Left lung (tissue), 10 donors: ENCODE data around the gene AXL. TPM values are rescaled to one million over a fixed set of nuclear protein-coding genes. Genes with fewer than 3 reads are reported as not detected.

Source experiments
- ATAC-seq: fragments of 200-7000 bp; cut with Tn5 transposase; one replicate; pipeline ENCODE4 v1.9.1; 2020; ENCODE audit warnings: moderate library complexity
- DNase-seq, 4 donors: peaks; one replicate each; pipeline ENCODE4 v3.0.0-alpha.2; 2013 to 2020
- H3K27ac ChIP-seq, 2 donors: fragments of 200-600 bp; sonication (generic) in 1 of 2; one replicate each; pipeline versions ENCODE4 v1.5.0 to v1.8.0; 2020 to 2021
- H3K27me3 ChIP-seq, 2 donors: fragments of 200-600 bp; sonication (generic) in 1 of 2; one replicate each; pipeline versions ENCODE4 v1.5.0 to v1.8.0; 2020 to 2021
- H3K36me3 ChIP-seq, 2 donors: fragments of 200-600 bp; sonication (generic) in 1 of 2; one replicate each; pipeline versions ENCODE4 v1.5.0 to v1.8.0; 2020 to 2021
- H3K4me1 ChIP-seq, 2 donors: fragments of 200-600 bp; one replicate each; pipeline ENCODE4 v1.8.0; 2021
- H3K4me3 ChIP-seq, 2 donors: fragments of 200-600 bp; sonication (generic) in 1 of 2; one replicate each; pipeline versions ENCODE4 v1.5.0 to v1.8.0; 2020 to 2021; ENCODE audit warnings: mild to moderate bottlenecking in 1 of 2
- H3K9me3 ChIP-seq, 2 donors: fragments of 200-600 bp; sonication (generic) in 1 of 2; one replicate each; pipeline versions ENCODE4 v1.5.0 to v1.8.0; 2020 to 2021
- intact Hi-C, 2 donors: fragments of 100-400 bp; cut with DNase I; formaldehyde crosslinking; loops; one replicate each; pipeline versions ENCODE4 v1.11.2 to v1.14.2; 2022
- polyA plus RNA-seq, 6 donors: library from polyadenylated mRNA; unstranded; fragments of 120-200 nt; gene quantifications; one replicate each; pipeline ENCODE4 v1.2.1, GENCODE V29; 2013; ENCODE audit not compliant: insufficient read length in 6 of 6
- total RNA-seq, 2 donors: library from RNA; stranded (reverse); fragmentation: NEBNext Ultra II Directional; extraction: Animal tissue kit (Norgen Biotek cat#: 25700); gene quantifications; one replicate each; pipeline ENCODE4 v1.2.1, GENCODE V29; 2021
- TF ChIP-seq, protein P1 (sequence below), 2 donors: fragments of 200-600 bp; sonication (generic) in 1 of 2; IDR thresholded peaks; one replicate each; pipeline versions ENCODE4 v1.5.0 to v1.8.0; 2021; ENCODE audit warnings: antibody characterized with exemption in 2 of 2
- donor health status: DM: no; HTN: yes; CAD: no.
- donor health status: DM: no; HTN: no; CAD: no.

Gene AXL
- total and polyA plus RNA-seq, 8 donors: 30.4 to 48.2 (median 33.9) TPM

DNA sequence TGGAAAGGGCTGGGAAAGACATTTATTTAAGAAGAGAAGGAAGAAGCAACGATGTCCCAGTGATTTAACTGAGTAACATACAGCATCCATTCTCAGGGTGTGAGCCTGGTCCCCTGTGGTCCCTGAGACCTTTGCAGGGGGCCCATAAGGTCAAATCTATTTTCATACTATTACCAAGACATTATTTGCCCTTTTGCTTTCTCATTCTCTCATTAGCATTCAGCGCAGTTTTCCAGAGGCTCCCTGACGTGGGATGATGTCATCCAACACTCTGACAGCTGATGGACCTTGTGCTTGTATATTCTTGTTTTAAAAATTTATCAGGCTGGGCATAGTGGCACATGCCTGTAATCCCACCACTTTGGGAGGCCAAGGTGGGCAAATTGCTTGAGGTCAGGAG lies 26.8 kb downstream of the AXL start:
- Histone ChIP-seq H3K27me3 (no peaks in the 10 kb centered on the region), H3K4me3 (no peak overlapping the region), H3K9me3 (no peaks in the 10 kb centered on the region), H3K36me3 (peaks cover 0 to 11% of the 10 kb centered on the region in 2 donors), H3K4me1 (no peaks in the 10 kb centered on the region), H3K27ac (no peak overlapping the region)
- ATAC-seq: no peak
- DNase-seq: no peak
- intact Hi-C loops: no loop called here
- TF ChIP-seq, protein P1, sequence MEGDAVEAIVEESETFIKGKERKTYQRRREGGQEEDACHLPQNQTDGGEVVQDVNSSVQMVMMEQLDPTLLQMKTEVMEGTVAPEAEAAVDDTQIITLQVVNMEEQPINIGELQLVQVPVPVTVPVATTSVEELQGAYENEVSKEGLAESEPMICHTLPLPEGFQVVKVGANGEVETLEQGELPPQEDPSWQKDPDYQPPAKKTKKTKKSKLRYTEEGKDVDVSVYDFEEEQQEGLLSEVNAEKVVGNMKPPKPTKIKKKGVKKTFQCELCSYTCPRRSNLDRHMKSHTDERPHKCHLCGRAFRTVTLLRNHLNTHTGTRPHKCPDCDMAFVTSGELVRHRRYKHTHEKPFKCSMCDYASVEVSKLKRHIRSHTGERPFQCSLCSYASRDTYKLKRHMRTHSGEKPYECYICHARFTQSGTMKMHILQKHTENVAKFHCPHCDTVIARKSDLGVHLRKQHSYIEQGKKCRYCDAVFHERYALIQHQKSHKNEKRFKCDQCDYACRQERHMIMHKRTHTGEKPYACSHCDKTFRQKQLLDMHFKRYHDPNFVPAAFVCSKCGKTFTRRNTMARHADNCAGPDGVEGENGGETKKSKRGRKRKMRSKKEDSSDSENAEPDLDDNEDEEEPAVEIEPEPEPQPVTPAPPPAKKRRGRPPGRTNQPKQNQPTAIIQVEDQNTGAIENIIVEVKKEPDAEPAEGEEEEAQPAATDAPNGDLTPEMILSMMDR (IDR thresholded peaks at IDR 0.05): no peak

DNA sequence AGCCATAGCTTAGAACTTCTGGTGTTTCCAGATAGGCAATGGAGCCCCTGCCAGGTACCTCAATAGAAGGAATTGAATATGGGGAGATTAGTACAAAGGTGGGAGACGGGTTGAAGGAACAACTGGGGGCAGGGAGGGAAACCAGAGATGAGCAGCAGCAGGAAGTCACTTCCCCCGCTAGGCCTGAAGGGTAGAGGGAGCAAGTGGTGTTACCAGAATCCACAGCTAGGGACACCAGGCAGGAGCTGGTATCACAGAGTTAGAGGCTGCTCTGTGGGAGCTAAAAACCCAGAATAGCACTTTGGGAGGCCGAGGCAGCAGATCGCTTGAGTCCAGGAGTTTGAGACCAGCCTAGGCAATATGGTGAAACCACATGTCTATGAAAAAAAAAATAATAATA lies 29.9 kb downstream of the AXL start:
- no peak for ATAC-seq
- no peaks in the 10 kb centered on the region for H3K9me3 ChIP-seq
- no peaks in the 10 kb centered on the region for H3K27me3 ChIP-seq
- no peak overlapping the region for H3K4me3 ChIP-seq
- TF ChIP-seq, protein P1 (IDR thresholded peaks at IDR 0.05): no peak
- no peaks in the 10 kb centered on the region for H3K4me1 ChIP-seq
- intact Hi-C loops: no loop called here
- no peak overlapping the region for H3K27ac ChIP-seq
- peaks cover 0 to 20% of the 10 kb centered on the region in 2 donors for H3K36me3 ChIP-seq
- DNase-seq: no peak

DNA sequence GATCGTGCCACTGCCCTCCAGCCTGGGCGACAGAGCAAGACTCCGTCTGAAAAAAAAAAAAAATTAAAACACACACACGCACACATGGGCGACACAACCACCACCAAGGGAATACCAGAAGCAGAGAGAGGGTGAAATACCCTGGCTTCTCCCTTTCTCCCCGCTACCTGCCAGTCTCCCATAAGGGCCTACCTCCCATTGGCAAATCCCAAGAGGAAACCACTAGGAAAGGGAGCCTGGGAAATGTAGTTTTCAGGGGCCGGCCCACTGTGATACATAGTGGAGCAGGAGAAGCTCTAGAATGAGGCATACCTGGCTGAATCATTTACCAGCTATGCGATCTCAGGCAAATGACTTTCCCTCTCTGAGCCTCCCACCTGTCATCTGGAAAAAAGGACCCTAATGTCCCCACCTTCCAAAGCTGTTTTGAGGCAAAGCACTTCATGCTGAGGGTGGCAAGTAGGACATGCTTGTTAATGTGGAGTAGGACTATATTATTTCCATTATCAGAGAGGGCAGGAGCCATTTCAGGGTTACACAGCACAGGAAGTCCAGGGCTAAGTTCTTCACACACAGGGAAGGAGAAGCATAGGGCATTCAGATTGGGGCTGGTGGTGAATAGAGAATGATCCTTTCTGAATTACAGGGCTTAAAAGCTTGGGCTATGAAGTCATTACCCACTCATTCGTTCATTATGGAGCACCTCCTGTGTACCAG lies 30.8 kb downstream of the AXL start:
- Histone ChIP-seq H3K36me3 (peaks cover 0 to 20% of the 10 kb centered on the region in 2 donors), H3K4me1 (no peaks in the 10 kb centered on the region), H3K27ac (no peak overlapping the region), H3K4me3 (no peak overlapping the region), H3K27me3 (no peaks in the 10 kb centered on the region), H3K9me3 (no peaks in the 10 kb centered on the region)
- TF ChIP-seq, protein P1 (IDR thresholded peaks at IDR 0.05): no peak
- DNase-seq (no peak), ATAC-seq (no peak)
- intact Hi-C loops: no loop called here

DNA sequence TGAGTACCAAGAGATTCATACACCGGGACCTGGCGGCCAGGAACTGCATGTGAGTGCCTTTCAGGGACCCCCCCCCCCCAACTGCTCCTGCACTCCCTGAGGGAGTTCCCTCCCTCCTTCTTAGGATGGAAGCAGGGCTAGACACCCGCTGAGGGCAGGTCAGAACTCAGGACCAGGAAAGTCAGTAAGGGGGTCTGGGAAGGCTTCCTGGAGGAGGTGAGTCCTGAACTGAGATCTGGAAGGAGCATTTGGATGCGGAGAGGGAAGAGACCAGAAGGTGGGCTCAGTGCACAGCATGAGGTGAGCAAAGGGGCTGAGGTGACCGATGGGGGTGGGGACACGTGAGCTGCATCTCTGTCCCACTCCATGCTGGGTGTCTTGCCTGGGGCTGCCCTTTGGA lies 34.6 kb downstream of the AXL start:
- peaks cover 0 to 41% of the 10 kb centered on the region in 2 donors for H3K36me3 ChIP-seq
- H3K9me3 ChIP-seq: no peaks in the 10 kb centered on the region
- no peaks in the 10 kb centered on the region for H3K4me1 ChIP-seq
- TF ChIP-seq, protein P1 (IDR thresholded peaks at IDR 0.05): no peak
- no peaks in the 10 kb centered on the region for H3K27me3 ChIP-seq
- no peak for ATAC-seq
- intact Hi-C loops: no loop called here
- H3K27ac ChIP-seq: no peak overlapping the region
- DNase-seq: no peak
- H3K4me3 ChIP-seq: no peak overlapping the region

DNA sequence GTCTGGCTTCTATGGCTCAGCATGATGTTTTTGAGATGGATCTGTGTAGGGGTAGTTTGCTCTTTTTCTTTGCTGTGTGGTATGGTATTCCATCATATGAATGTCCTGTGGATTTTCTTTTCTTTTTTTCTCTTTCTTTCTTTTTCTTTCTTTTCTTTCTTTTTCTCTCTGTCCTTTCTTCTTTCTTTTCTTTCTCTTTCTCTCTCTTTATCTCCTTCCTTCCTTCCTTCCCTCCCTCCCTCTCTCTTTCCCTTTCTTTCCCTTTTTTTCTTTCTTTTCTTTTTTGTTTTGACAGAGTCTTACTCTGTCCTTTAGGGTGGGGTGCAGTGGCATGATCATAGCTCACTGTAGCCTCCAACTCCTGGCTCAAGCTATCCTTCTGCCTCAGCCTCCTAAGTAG lies 36.1 kb downstream of the AXL start:
- H3K4me1 ChIP-seq: no peaks in the 10 kb centered on the region
- peaks cover 0 to 44% of the 10 kb centered on the region in 2 donors for H3K36me3 ChIP-seq
- no peaks in the 10 kb centered on the region for H3K9me3 ChIP-seq
- no peak overlapping the region for H3K27ac ChIP-seq
- intact Hi-C loops: no loop called here
- H3K27me3 ChIP-seq: no peaks in the 10 kb centered on the region
- TF ChIP-seq, protein P1 (IDR thresholded peaks at IDR 0.05): no peak
- no peak overlapping the region for H3K4me3 ChIP-seq
- ATAC-seq: no peak
- DNase-seq: no peak
